ENCODE data around the gene HEATR5B.

Gene HEATR5B

DNA sequence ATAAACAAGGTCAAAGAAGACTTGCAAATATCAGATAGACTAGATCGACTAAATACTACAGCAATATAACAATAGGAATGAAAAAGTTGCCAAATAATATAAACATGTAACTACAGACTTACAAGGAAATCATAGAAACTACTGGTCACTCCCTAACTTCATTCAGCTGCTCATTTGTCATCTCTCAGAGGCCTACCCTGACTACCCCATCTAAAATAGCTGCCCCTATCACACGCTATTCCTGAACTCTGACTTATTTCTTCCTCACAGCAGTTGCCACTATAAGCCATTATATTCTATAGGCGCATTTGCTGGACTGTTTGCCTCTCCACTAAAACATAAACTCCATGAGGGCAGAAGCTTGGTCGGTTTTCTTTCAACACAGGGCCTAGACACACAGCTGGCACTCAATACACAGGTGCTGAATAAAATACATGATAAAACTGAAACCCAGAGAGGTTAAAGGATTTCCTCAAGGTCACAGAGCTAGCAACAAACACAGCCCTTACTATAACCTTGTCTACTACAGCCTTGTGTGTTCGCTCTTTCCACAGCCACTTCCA lies 119.6 kb downstream of the HEATR5B start:
- DNase-seq (ENCODE audit: low read depth), result no peak
- H3K4me3 ChIP-seq (ENCODE audit: low read length), result peak overlapping the region; percentile 85
- TF ChIP-seq, protein P1, sequence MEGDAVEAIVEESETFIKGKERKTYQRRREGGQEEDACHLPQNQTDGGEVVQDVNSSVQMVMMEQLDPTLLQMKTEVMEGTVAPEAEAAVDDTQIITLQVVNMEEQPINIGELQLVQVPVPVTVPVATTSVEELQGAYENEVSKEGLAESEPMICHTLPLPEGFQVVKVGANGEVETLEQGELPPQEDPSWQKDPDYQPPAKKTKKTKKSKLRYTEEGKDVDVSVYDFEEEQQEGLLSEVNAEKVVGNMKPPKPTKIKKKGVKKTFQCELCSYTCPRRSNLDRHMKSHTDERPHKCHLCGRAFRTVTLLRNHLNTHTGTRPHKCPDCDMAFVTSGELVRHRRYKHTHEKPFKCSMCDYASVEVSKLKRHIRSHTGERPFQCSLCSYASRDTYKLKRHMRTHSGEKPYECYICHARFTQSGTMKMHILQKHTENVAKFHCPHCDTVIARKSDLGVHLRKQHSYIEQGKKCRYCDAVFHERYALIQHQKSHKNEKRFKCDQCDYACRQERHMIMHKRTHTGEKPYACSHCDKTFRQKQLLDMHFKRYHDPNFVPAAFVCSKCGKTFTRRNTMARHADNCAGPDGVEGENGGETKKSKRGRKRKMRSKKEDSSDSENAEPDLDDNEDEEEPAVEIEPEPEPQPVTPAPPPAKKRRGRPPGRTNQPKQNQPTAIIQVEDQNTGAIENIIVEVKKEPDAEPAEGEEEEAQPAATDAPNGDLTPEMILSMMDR (conservative IDR thresholded peaks at IDR 0.05; ENCODE audit: low read length), result no peak

DNA sequence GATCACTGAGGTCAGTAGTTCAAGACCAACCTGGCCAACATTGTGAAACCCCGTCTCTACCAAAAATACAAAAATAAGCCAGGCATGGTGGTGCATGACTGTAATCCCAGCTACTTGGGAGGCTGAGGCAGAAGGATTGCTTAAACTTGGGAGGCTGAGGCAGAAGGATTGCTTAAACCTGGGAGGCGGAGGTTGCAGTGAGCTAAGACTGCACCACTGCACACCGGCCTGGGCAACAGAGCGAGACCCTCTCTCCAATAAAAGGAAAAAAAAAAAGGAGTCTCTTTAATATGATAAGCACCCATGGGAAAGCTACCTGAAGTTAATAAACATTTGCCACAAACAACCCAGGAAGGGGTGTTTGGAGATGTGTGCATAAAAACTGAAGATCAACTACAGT lies 120.4 kb downstream of the HEATR5B start:
- DNase-seq (ENCODE audit: low read depth), result no peak
- TF ChIP-seq, protein P1 (conservative IDR thresholded peaks at IDR 0.05; ENCODE audit: low read length), result no peak
- H3K4me3 ChIP-seq (ENCODE audit: low read length), result no peak overlapping the region

DNA sequence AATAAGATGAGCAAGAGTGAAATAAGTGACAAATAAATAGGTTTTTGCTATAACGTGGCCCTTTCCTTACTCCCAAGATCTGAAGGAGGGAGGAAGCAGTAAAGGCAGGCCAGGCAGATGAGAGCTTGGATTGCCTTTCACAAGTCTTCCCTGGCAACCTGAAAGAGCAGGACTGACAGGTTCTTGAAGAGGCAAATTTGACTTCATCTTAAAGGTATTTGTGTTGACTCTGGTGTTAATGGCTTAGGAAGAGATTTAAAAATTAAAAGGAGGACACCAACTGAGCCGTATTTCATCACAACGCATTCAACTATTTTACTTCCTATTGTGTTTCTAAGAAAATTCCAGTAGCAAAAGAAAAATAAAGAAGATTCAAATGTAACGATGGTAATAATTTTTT lies 121.1 kb downstream of the HEATR5B start:
- TF ChIP-seq, protein P1 (conservative IDR thresholded peaks at IDR 0.05; ENCODE audit: low read length), result no peak
- DNase-seq (ENCODE audit: low read depth), result no peak
- no peak overlapping the region for H3K4me3 ChIP-seq (ENCODE audit: low read length)

DNA sequence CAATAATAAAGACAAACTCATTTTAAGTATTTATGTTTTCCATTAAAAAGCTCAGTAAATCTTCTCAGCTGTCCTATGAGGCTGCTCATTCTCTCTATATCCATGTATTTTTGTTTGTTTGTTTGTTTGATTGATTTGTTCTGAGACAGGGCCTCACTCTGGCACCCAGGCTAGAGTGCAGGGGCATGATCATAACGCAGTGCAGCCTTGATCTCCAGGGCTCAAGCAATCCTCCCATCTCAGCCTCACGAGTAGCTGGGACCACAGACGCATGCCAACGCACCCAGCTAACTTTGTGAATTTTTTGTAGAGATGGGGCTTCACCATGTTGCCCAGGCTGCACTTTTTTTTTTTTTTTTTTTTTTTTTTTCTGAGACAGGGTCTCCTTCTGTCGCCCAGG lies 123.4 kb downstream of the HEATR5B start:
- H3K4me3 ChIP-seq (ENCODE audit: low read length), result no peak overlapping the region
- no peak for DNase-seq (ENCODE audit: low read depth)
- TF ChIP-seq, protein P1 (conservative IDR thresholded peaks at IDR 0.05; ENCODE audit: low read length), result no peak

DNA sequence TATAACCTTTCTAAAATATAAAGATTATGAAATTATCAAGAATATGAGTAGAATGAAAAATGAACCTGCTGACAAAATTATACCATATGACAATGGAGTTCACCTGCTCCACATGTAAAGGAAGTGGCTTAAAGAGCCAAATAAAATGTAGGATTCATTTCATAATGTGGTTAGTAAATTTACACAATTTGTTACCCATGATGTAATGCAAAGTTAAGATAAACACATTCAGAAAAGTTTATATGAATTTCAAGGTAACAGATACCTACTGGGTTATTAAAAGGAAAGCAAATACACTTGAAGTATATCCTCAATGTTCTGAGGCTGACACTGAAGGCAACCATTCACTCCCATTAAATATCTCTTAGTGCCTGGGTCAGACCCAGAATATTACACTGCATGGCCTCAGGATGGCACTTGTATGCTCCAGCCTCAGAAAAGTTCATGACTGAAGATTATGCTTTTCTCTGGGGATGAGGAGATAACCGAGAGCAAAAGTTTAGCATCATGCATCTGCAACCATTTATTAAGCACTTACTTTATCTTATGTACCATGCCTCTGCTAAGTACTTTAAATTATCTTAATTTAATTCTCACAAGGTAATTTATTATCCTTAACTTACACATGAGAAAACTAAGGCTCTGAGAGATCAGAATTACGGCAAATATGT lies 124.0 kb downstream of the HEATR5B start:
- no peak overlapping the region for H3K4me3 ChIP-seq (ENCODE audit: low read length)
- TF ChIP-seq, protein P1 (conservative IDR thresholded peaks at IDR 0.05; ENCODE audit: low read length), result no peak
- DNase-seq (ENCODE audit: low read depth), result no peak

DNA sequence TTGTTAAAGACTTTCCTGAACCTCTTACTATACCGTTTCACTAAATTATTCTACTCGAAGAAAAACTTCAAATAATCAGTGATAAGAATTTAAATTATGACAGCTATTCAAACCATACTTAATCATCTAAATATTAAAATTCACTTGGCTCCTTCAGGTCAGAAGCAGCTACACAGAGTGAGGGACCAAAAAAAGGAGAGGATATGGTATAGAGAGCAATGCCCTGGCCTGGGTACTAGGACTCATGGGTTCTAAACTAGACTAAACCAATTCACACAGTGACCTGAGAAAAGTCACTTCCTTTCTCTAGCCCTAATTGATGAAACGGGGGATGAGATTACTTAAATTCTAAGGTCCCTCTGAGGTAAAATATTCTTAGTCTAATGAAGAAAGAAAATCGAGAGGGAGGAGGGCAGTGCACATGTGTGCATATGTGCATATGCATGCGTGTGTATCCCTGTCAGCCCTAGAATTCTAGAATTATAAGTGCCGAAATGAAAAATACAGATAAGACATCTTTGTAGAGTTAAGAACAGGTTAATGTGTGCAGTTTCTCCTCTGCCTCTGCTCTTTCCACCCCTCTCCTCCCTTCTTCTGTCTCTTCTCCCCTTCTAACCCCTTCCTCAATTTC lies 129.1 kb downstream of the HEATR5B start:
- no peak for DNase-seq (ENCODE audit: low read depth)
- no peak overlapping the region for H3K4me3 ChIP-seq (ENCODE audit: low read length)
- TF ChIP-seq, protein P1 (conservative IDR thresholded peaks at IDR 0.05; ENCODE audit: low read length), result no peak

DNA sequence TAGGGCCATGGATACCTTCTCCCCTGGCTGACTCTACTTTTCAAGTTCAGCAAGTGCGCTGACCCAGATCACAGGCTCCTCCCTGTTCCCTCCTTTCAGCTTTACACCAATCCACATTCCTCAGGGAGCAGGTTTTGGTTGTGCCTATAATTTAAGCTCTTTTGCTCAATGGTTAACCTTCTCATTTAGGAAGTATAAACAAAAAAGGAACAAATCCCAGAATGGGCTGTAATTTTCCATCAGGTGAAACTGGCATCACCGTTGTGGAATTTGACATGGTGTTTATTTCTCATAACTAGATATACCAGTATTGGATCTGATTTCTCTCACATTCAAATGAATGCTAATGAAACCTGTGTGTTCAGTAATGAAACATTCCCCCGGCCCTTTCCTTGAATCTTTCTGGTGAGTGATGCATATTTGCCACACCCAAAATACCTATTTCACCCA lies 131.4 kb downstream of the HEATR5B start:
- no peak overlapping the region for H3K4me3 ChIP-seq (ENCODE audit: low read length)
- TF ChIP-seq, protein P1 (conservative IDR thresholded peaks at IDR 0.05; ENCODE audit: low read length), result no peak
- no peak for DNase-seq (ENCODE audit: low read depth)

Measured in AG10803 (cell line).